ENCODE results near the gene DENND1C. TPM values are rescaled to one million over a fixed set of nuclear protein-coding genes. Genes with fewer than 3 reads are reported as not detected.
A peak's percentile ranks its signal among the peaks of the same experiment; 100 is the strongest.

The DENND1C gene
- total and polyA plus RNA-seq, 9 of the 15 experiments (the other 6 are each of a cell fraction or from before 2014, with no cell fraction given): 0.03 to 1.2 (median 0.32) TPM; not detected in 1

DNA sequence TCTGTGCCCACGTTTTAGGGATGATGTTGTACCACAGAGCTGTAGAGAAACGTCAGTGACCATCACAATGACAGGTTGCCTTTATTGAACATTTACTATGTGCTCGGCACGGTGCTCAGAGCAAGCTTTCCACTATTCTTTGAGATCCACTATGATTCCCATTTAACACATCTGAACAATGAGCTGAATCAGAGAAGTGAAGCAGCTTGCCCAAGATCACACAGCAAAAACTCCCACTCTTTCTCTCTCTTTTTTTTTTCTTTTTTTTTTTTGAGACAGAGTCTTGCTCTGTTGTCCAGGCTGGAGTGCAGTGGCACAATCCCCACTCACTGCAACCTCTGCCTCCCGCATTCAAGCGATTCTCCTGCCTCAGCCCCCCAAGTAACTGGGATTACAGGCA is 41.1 kb upstream of the DENND1C start:
- no peak for DNase-seq (ENCODE audit: extremely low read depth in 1 of 4, low spot score in 3 of 4)
- Histone ChIP-seq H3K79me2 (ENCODE audit: control insufficient read depth, insufficient read depth, low read length) (no peaks in the 10 kb centered on the region), H3K9me1 (ENCODE audit: control insufficient read depth, insufficient read depth, low read length) (no peaks in the 10 kb centered on the region), H3K27ac (ENCODE audit: extremely low read depth, low read depth, low read length) (peak overlapping the region; percentile 25; the same call in 1 of the 3 replicates), H3K36me3 (ENCODE audit: control insufficient read depth, insufficient read depth, low read length) (no peaks in the 10 kb centered on the region), H3K9me3 (replicated peaks; ENCODE audit: control insufficient read depth, insufficient read depth, low read depth, low read length) (no peaks in the 10 kb centered on the region), H3K27me3 (ENCODE audit: control insufficient read depth in 2 of 2, insufficient read depth in 2 of 2, low read length in 2 of 2) (no peaks in the 10 kb centered on the region), H3K4me3 (no peak overlapping the region), H3K4me2 (ENCODE audit: insufficient read depth, low read length) (peak overlapping the region; percentile 43), H3K9ac (ENCODE audit: insufficient read depth in 1 of 2, low read depth in 2 of 2, low read length in 2 of 2) (peak overlapping the region; percentile 39 to 41; a peak in 3 of 4 replicates), H3K4me1 (replicated peaks in 1 of 2; ENCODE audit: control insufficient read depth in 2 of 2, insufficient read depth in 2 of 2, low read length in 2 of 2) (peaks cover 13% of the 10 kb centered on the region in 2 experiments), H2AFZ (ENCODE audit: low read depth, low read length) (peak overlapping the region; percentile 93), H4K20me1 (replicated peaks; ENCODE audit: control insufficient read depth, insufficient read depth, low read length) (no peaks in the 10 kb centered on the region; the same call in 1 of the 2 replicates)
- WGBS (ENCODE audit: insufficient coverage, low coverage, missing lambda C conversion rate): 51% methylated on average over 5 of the region's 6 CpGs
- no TSS peak for BruUV-seq (replicated peaks)
- intact Hi-C loops (cut with micrococcal nuclease) (no loop called here), in situ Hi-C loops (cut with MboI) (loop anchor here (10.0 kb wide), 1 partner anchor 342 kb away; no protein-coding TSS in a partner anchor)
- ChIA-PET POLR2A (interaction anchor here (0.6 to 3.3 kb wide), 3 partner anchors 9 to 12 kb away, joined by 3 to 21 read pairs (median 5); partner anchors contain the start of gene TNFSF9), CTCF (ENCODE audit: low intra/inter-chr PET ratio) (no interaction called here)
- ATAC-seq: no peak
- FAIRE-seq: no peak
- TF ChIP-seq RBM25 (IDR thresholded peaks at IDR 0.05; ENCODE audit: low read depth, low read length, severe bottlenecking) (peak; percentile 94), ZNF121 (CRISPR knock-in tag; conservative IDR thresholded peaks at IDR 0.05) (peak; percentile 46), ARID4B (CRISPR knock-in tag; IDR thresholded peaks at IDR 0.05) (no peak), BCOR (IDR thresholded peaks at IDR 0.05) (peak; percentile 96), TGIF2 (CRISPR knock-in tag; IDR thresholded peaks at IDR 0.05) (no peak), ZFPM2 (CRISPR knock-in tag; IDR thresholded peaks at IDR 0.05) (no peak), SMARCA5 (IDR thresholded peaks at IDR 0.05) (peak; percentile 56), HDAC2 (IDR thresholded peaks at IDR 0.05) (0 out of 2 replicates have a peak, but pooled peaks have one; percentile 11), ZFP36 (IDR thresholded peaks at IDR 0.05; ENCODE audit: low read depth, low read length, partially characterized antibody) (peak; percentile 84), KDM1A (IDR thresholded peaks at IDR 0.05) (peak; percentile 49 to 64), SRF (CRISPR knock-in tag; IDR thresholded peaks at IDR 0.05) (no peak)

All from K562 (cell line).